Sigmoid colon (tissue), 4 donors: ENCODE results near the gene EBI3.

Source experiments
- CTCF ChIP-seq, 4 experiments: fragments of 450-650 bp in 3 of 4; fragments of 200-600 bp in 1 of 4; IDR thresholded peaks; one replicate each; pipeline ENCODE4 v1.5.1; 2016 to 2019; ENCODE audit warnings: antibody characterized with exemption in 4 of 4, mild to moderate bottlenecking in 3 of 4, moderate library complexity in 2 of 4
- EP300 ChIP-seq, 4 donors: sonication (generic); formaldehyde crosslinking; IDR thresholded peaks; one replicate each; pipeline ENCODE4 v1.6.1; 2017; ENCODE audit warnings: antibody characterized with exemption in 4 of 4

- TF ChIP-seq CTCF (IDR thresholded peaks at IDR 0.05) (no peak), EP300 (IDR thresholded peaks at IDR 0.05) (no peak)
Measured at GRCh38 chr19:4228765-4229178, 551 bp upstream of the EBI3 start.
